Measurements from ENCODE around the gene GATA1.

The GATA1 gene

GRCh38 chrX:48785540-48786214, 713 bp upstream of the GATA1 start:
- DNase-seq: no peak

- DNase-seq: no peak
These were observed 575 bp downstream of the GATA1 start for GRCh38 chrX:48786825-48787504.

- no peak for DNase-seq
These were observed 1.4 kb downstream of the GATA1 start for GRCh38 chrX:48787505-48788443.

- DNase-seq: no peak
These were observed 3.2 kb downstream of the GATA1 start for GRCh38 chrX:48789366-48790220.

GRCh38 chrX:48790477-48790876, 4.1 kb downstream of the GATA1 start:
- DNase-seq: no peak

- DNase-seq: no peak
These were observed 4.9 kb downstream of the GATA1 start for GRCh38 chrX:48791063-48791820.

GRCh38 chrX:48792219-48792618, 5.8 kb downstream of the GATA1 start:
- no peak for DNase-seq

GRCh38 chrX:48793935-48794334, 7.5 kb downstream of the GATA1 start:
- no peak for DNase-seq

- no peak for DNase-seq
These were observed 8.0 kb downstream of the GATA1 start for GRCh38 chrX:48794340-48794910.

GRCh38 chrX:48794911-48795515, 8.6 kb downstream of the GATA1 start:
- DNase-seq: peak; percentile 47

GRCh38 chrX:48798318-48798717, 11.9 kb downstream of the GATA1 start:
- DNase-seq: no peak

- no peak for DNase-seq
These were observed 14.3 kb downstream of the GATA1 start for GRCh38 chrX:48800574-48801279.

GRCh38 chrX:48801280-48802088, 15.1 kb downstream of the GATA1 start, which contains the start of gene HDAC6:
HDAC6 (plus strand) TSS chrX:48802067; CDS start chrX:48802693, 626 bp downstream.
- peak; percentile 99 for DNase-seq

GRCh38 chrX:48802089-48802904, 15.9 kb downstream of the GATA1 start:
- DNase-seq: peak; percentile 81

GRCh38 chrX:48802905-48803200, 16.5 kb downstream of the GATA1 start:
- no peak for DNase-seq

GRCh38 chrX:48806081-48806480, 19.7 kb downstream of the GATA1 start:
- DNase-seq: no peak

- DNase-seq: no peak
These were observed 27.3 kb downstream of the GATA1 start for GRCh38 chrX:48813644-48814043.

- DNase-seq: no peak
These were observed 28.3 kb downstream of the GATA1 start for GRCh38 chrX:48814722-48815121.

- DNase-seq: no peak
These were observed 28.9 kb downstream of the GATA1 start for GRCh38 chrX:48815266-48815665.
